Activated naive CD8-positive, alpha-beta T cell treated with anti-CD3 and anti-CD28 coated beads, Interleukin-2, amount 10 ng/mL, durations not matched to agents 7 days and 5 days (primary cell): ENCODE measurements around the gene ARFRP1. TPM values are rescaled to one million over a fixed set of nuclear protein-coding genes. Genes with fewer than 3 reads are reported as not detected.
"Not testable (repeated sequence)": the region's sequence is repeated elsewhere in the genome, so short reads cannot be mapped to it uniquely, and the experiment has no call there.

Source experiments
- ATAC-seq: fragments of 150-1000 bp; cut with Tn5 transposase; one replicate; pipeline ENCODE4 v1.10.0; 2021; ENCODE audit warnings: low read depth, moderate library complexity
- POLR2A ChIA-PET: fragments of 350-600 bp; sonication (Branson Sonifier 250); formaldehyde crosslinking; loops from one replicate; lab custom pipeline; 2021; ENCODE audit warnings: antibody characterized with exemption; lab: Charles Lee
- DNase-seq: peaks from one replicate; pipeline ENCODE4 v3.0.0; 2021
- H3K27ac Mint-ChIP-seq: one replicate; pipeline ENCODE4 v1.8.0; 2022; ENCODE audit warnings: mild to moderate bottlenecking, mixed read lengths
- H3K27me3 Mint-ChIP-seq: one replicate; pipeline ENCODE4 v1.8.0; 2022; ENCODE audit warnings: mild to moderate bottlenecking, moderate library complexity, mixed read lengths
- H3K36me3 Mint-ChIP-seq: one replicate; pipeline ENCODE4 v1.8.0; 2021; ENCODE audit warnings: mild to moderate bottlenecking, mixed read lengths
- H3K4me1 Mint-ChIP-seq: one replicate; pipeline ENCODE4 v1.8.0; 2021; ENCODE audit warnings: mixed read lengths
- H3K4me3 Mint-ChIP-seq: one replicate; pipeline ENCODE4 v1.8.0; 2022; ENCODE audit warnings: mild to moderate bottlenecking, moderate library complexity, mixed read lengths
- H3K9me3 Mint-ChIP-seq: one replicate; pipeline ENCODE4 v1.8.0; 2021; ENCODE audit warnings: mixed read lengths
- total RNA-seq, 2 experiments: library from RNA; stranded (reverse); gene quantifications; one replicate each; pipeline ENCODE4 v1.2.3, GENCODE V29; 2021

ARFRP1 gene
- total RNA-seq, 2 experiments from 2014 or later = 68.8 to 73.1 TPM

DNA sequence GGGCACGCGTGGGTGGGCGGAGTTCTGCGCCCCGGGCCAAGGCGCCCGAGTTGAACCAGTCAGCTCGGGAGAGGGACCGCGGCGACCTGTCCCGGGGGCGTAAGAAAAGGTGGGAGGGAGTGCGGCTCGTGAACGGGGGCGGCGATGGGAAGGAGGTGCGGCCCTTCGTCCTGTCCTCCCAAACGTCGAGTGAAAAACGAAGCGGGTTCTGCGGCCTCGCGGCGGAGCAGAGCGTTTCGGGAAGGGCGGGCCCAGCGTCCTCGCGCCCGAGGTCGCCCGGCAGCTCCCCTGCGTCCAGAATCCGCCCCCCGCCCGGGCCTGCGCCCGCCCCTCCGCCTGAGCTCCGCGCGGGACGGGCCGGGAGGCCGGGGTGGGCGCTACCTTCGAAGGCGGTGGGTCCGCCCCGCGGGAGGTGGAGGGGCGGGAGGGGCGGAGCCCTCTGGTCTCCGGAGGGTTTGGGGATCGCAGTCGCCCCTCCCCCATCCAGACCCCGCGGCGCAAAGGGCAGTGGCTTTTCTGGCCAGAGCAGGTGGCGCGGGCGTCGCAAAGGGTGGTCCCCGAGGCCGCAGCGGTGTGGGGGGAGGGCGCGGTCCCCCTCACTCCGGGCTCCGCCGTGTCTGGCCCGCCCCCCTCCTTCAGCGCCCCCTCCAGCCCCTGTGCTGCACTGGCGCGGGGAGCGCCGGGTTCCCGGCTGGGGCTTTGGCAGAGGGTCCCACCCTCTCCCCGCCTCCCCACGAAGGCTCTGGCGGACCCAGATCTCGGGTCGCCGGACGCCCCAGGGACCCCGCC is 55.4 kb downstream of the ARFRP1 start:
- DNase-seq (peak; percentile 51), ATAC-seq (peak; percentile 17)
- Mint-ChIP-seq H3K27me3 (peaks cover 9% of the 10 kb centered on the region), H3K36me3 (no peaks in the 10 kb centered on the region), H3K27ac (no peak overlapping the region), H3K4me3 (peak overlapping the region; percentile 76), H3K9me3 (no peaks in the 10 kb centered on the region), H3K4me1 (peaks cover 12% of the 10 kb centered on the region)
- POLR2A ChIA-PET = interaction anchor here (1.0 to 1.5 kb wide), 2 partner anchors 7 to 11 kb away, joined by 3 to 7 read pairs; no protein-coding TSS in a partner anchor

DNA sequence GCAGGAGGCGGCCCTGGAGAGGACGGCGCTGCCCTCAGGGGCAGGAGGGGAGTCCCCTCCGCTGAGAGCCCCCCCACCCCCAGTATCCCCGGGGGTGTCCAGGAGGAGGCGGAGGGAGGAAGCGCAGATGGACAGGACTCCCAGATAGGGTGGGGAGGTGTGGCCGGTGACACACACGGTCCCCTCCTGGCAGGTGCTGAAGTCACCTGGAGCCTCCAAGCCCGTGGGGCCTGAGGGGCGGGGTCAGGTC is 55.9 kb downstream of the ARFRP1 start:
- Mint-ChIP-seq H3K9me3 (no peaks in the 10 kb centered on the region), H3K4me1 (peaks cover 12% of the 10 kb centered on the region), H3K27me3 (peaks cover 9% of the 10 kb centered on the region), H3K4me3 (peak overlapping the region; percentile 76), H3K27ac (no peak overlapping the region), H3K36me3 (no peaks in the 10 kb centered on the region)
- DNase-seq (no peak), ATAC-seq (peak; percentile 5)
- POLR2A ChIA-PET = no interaction called here

DNA sequence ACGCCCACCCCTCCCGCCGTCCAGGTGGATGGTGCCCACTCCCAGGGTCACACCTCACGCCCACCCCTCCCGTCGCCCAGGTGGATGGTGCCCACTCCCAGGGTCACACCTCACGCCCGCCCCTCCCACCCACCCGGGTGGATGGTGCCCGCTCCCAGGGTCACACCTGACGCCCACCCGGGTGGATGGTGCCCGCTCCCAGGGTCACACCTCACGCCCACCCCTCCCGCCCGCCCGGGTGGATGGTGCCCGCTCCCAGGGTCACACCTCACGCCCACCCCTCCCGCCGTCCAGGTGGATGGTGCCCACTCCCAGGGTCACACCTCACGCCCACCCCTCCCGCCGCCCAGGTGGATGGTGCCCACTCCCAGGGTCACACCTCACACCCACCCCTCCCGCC is 57.3 kb downstream of the ARFRP1 start:
- H3K4me3 Mint-ChIP-seq, POLR2A ChIA-PET, H3K27me3 Mint-ChIP-seq, ATAC-seq, H3K27ac Mint-ChIP-seq, DNase-seq, H3K9me3 Mint-ChIP-seq, H3K36me3 Mint-ChIP-seq: not testable (repeated sequence)
- peaks cover 12% of the 10 kb centered on the region for H3K4me1 Mint-ChIP-seq

DNA sequence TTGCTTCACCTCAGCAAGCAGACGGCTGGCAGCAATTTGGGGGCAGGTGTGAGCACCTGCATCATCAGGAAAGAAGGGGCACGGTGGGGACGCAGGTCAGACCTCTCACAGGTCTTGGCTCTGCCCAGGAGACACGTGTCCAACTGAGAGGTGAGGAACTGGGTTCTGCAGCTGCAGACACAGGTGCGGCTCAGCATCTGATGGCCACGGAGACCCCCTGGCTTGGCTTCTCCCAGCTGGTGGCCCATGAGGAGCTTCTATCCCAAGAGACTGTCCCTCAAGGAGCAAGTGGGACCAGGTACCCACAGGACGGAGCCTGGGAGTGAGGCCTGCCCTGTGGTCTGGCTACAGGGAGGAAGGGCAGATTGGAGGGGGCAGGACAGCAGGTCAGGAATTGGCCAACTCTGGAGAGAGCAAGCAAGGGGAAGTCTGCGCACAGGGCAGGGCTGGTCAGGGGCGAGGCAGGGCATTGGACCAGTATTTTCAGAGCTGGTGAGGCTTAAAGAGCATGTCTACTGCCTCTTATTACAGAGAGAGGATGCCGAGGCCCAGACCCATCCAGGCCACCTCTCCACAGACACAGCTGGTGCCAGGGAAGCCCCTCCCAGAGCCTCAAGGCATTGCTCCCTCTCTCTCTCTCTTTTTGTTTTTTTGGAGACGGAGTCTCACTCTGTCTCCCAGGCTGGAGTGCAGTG is 58.7 kb downstream of the ARFRP1 start:
- Mint-ChIP-seq H3K4me3 (no peak overlapping the region), H3K27me3 (peaks cover 9% of the 10 kb centered on the region), H3K27ac (no peak overlapping the region), H3K9me3 (no peaks in the 10 kb centered on the region), H3K4me1 (peaks cover 5% of the 10 kb centered on the region), H3K36me3 (no peaks in the 10 kb centered on the region)
- ATAC-seq = no peak
- POLR2A ChIA-PET = no interaction called here
- no peak for DNase-seq

Other genes starting within 250 kb of the ARFRP1 start
- gene KCNQ2, start 235.3 kb downstream of the ARFRP1 start, total RNA-seq = under 1 TPM; 0.19 to 0.37 TPM
- under 1 TPM in 1 of 2 experiments, not detected in 1; 0.26 TPM for gene EEF1A2, start 208.9 kb downstream of the ARFRP1 start, total RNA-seq
- 100 to 1,000 TPM; 242 to 248 TPM for gene PPDPF, start 187.2 kb downstream of the ARFRP1 start, total RNA-seq
- gene PTK6, start 170.6 kb downstream of the ARFRP1 start, total RNA-seq = under 1 TPM; 0.11 to 0.31 TPM
- gene SRMS, start 160.2 kb downstream of the ARFRP1 start, total RNA-seq = not detected
- under 1 TPM; 0.48 to 0.55 TPM for gene FNDC11, start 153.8 kb downstream of the ARFRP1 start, total RNA-seq
- gene HELZ2, start 133.7 kb downstream of the ARFRP1 start, total RNA-seq = 100 to 1,000 TPM; 118 to 128 TPM
- gene GMEB2, start 80.9 kb downstream of the ARFRP1 start, total RNA-seq = 10 to 100 TPM; 20.5 to 21.6 TPM
- gene STMN3, start 54.6 kb downstream of the ARFRP1 start, total RNA-seq = 10 to 100 TPM; 42.1 to 45.6 TPM
- 10 to 100 TPM; 41.3 to 41.5 TPM for gene RTEL1, start 49.7 kb downstream of the ARFRP1 start, total RNA-seq
- gene TNFRSF6B, start 11.3 kb downstream of the ARFRP1 start, total RNA-seq = not detected
- gene ZGPAT, start 63 bp upstream of the ARFRP1 start, total RNA-seq = 10 to 100 TPM; 43.0 to 44.5 TPM
- gene LIME1, start 28.7 kb upstream of the ARFRP1 start, total RNA-seq = 100 to 1,000 TPM; 144 to 159 TPM
- gene SLC2A4RG, start 31.8 kb upstream of the ARFRP1 start, total RNA-seq = 100 to 1,000 TPM; 128 to 134 TPM
- under 1 TPM; 0.11 to 0.25 TPM for gene ZBTB46, start 123.3 kb upstream of the ARFRP1 start, total RNA-seq
- not detected for gene ABHD16B, start 153.5 kb upstream of the ARFRP1 start, total RNA-seq
- gene TPD52L2, start 157.3 kb upstream of the ARFRP1 start, total RNA-seq = 10 to 100 TPM; 37.9 to 39.5 TPM
- 10 to 100 TPM; 48.3 to 49.2 TPM for gene DNAJC5, start 187.2 kb upstream of the ARFRP1 start, total RNA-seq
- gene UCKL1, start 248.4 kb upstream of the ARFRP1 start, total RNA-seq = 10 to 100 TPM; 45.0 to 48.4 TPM